Stimulated activated CD8-positive, alpha-beta memory T cell treated with anti-CD3 and anti-CD28 coated beads, Interleukin-7, amount 100 ng/mL, for 48 hours (primary cell): ENCODE results near the gene HOXD12.

Source experiments
- DNase-seq, 2 donors: peaks; one replicate each; pipeline ENCODE4 v3.0.0-alpha.2; 2020; ENCODE audit warnings: low read depth in 1 of 2; ENCODE audit errors: extremely low read depth in 1 of 2

The HOXD12 gene

GRCh38 chr2:176130957-176131847 lies 31.6 kb downstream of the HOXD12 start:
- no peak for DNase-seq

GRCh38 chr2:176131848-176132158 lies 32.2 kb downstream of the HOXD12 start:
- no peak for DNase-seq

GRCh38 chr2:176132205-176133171 lies 32.9 kb downstream of the HOXD12 start:
- DNase-seq = no peak

- no peak for DNase-seq
These were observed 33.8 kb downstream of the HOXD12 start for GRCh38 chr2:176133389-176133788.

GRCh38 chr2:176134035-176134434 lies 34.4 kb downstream of the HOXD12 start:
- no peak for DNase-seq

- DNase-seq = no peak
These were observed 35.4 kb downstream of the HOXD12 start for GRCh38 chr2:176135035-176135440.

- DNase-seq = no peak
These were observed 37.0 kb downstream of the HOXD12 start for GRCh38 chr2:176136374-176137251.

- no peak for DNase-seq
These were observed 37.6 kb downstream of the HOXD12 start for GRCh38 chr2:176137252-176137580.

GRCh38 chr2:176137906-176138305 lies 38.3 kb downstream of the HOXD12 start:
- no peak for DNase-seq

- no peak for DNase-seq
These were observed 38.9 kb downstream of the HOXD12 start for GRCh38 chr2:176138526-176138922.

- no peak for DNase-seq
These were observed 39.5 kb downstream of the HOXD12 start for GRCh38 chr2:176138923-176139660.

GRCh38 chr2:176139661-176140512 lies 40.3 kb downstream of the HOXD12 start:
- no peak for DNase-seq

GRCh38 chr2:176140513-176141317 lies 41.1 kb downstream of the HOXD12 start:
- DNase-seq = peak; percentile 40 to 53

GRCh38 chr2:176142281-176142680 lies 42.7 kb downstream of the HOXD12 start:
- no peak for DNase-seq

GRCh38 chr2:176145085-176145969 lies 45.7 kb downstream of the HOXD12 start:
- no peak for DNase-seq

- DNase-seq = no peak
These were observed 46.5 kb downstream of the HOXD12 start for GRCh38 chr2:176146101-176146500.

- DNase-seq = no peak
These were observed 47.0 kb downstream of the HOXD12 start for GRCh38 chr2:176146645-176147044.
